ENCODE measurements around the gene CD47. TPM values are rescaled to one million over a fixed set of nuclear protein-coding genes. Genes with fewer than 3 reads are reported as not detected.
A peak's percentile ranks its signal among the peaks of the same experiment; 100 is the strongest.

CD47 gene
- total and polyA plus RNA-seq, 2 of the 4 experiments (the other 2 are of a cell fraction): 45.9 to 52.0 TPM

DNA sequence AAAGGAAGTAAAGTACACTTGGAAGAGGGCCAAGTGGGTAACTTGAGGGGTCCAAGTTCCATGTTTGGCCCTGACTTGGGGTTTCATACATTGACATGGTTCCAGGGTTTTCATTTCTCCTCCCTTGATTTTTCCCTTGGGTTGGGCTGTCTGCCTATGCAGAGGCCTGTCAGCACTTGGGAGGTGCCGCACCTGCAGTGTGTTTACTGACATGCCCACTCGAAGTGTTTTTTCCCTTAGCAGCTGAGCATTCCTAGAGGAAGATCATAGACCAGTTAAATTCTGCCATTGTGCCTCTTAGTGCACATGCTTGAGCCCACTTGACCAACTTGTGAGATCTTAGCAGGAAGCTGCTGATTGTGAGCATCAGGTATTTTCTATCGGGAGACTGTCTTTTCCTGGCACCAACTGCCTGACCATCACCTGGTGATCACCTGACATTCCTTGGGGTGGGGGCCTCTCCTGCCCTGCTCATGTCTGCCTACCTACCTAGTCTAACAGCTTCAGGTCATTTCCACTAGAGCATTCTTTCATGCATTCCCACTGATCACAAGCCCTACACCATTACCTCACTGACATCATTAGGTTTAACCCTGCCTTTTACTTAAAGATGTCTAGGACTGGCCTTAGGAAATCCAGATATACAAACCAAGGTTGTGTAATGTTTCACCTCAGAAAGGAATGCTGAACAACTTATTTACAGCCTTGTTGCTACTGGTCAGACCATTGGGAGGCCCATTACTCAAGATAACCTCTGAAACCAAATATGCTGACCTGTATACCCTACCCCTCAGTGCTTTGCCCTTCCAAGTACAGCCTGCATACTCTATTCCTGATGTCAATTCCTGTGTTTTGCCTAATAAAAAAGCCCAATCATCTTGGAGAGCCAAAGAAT is 68.3 kb downstream of the CD47 start:
- Histone ChIP-seq H2BK15ac (ENCODE audit: low read depth, low read length) (no peak overlapping the region), H3K14ac (replicated peaks; ENCODE audit: low read depth, low read length) (no peak overlapping the region), H3K23ac (ENCODE audit: low read depth, low read length) (no peak overlapping the region), H2AFZ (replicated peaks; ENCODE audit: low read length, poor library complexity) (no peak overlapping the region), H3K4ac (ENCODE audit: low read depth, low read length) (no peak overlapping the region), H4K20me1 (ENCODE audit: insufficient read depth, low read length) (no peaks in the 10 kb centered on the region), H3K4me2 (ENCODE audit: low read depth, low read length) (no peak overlapping the region), H3K9me1 (ENCODE audit: insufficient read depth, low read length) (no peaks in the 10 kb centered on the region; the same call in none of the 2 replicates), H4K8ac (ENCODE audit: low read depth in 2 of 2, low read length in 2 of 2) (no peak overlapping the region), H3K18ac (ENCODE audit: low read depth, low read length) (no peak overlapping the region), H2AK5ac (ENCODE audit: low read depth, low read length) (no peak overlapping the region), H3K4me3 (ENCODE audit: insufficient read depth, low read depth, low read length) (no peak overlapping the region), H2BK120ac (ENCODE audit: low read depth, low read length) (no peak overlapping the region), H3K27ac (ENCODE audit: insufficient read depth, low read length) (no peak overlapping the region), H3K56ac (ENCODE audit: extremely low read depth, insufficient read depth, low read length) (no peak overlapping the region), H2BK20ac (ENCODE audit: low read depth, low read length) (no peak overlapping the region), H2BK5ac (ENCODE audit: low read depth, low read length, poor library complexity, severe bottlenecking) (no peak overlapping the region), H4K5ac (ENCODE audit: low read depth, low read length) (no peak overlapping the region), H2AK9ac (replicated peaks; ENCODE audit: low read depth, low read length, poor library complexity) (no peak overlapping the region), H3K79me1 (ENCODE audit: low read depth in 1 of 2, low read length in 2 of 2) (no peaks in the 10 kb centered on the region), H3K9me3 (ENCODE audit: control insufficient read depth, insufficient read depth, low read length) (no peaks in the 10 kb centered on the region), H3K9ac (ENCODE audit: low read depth, low read length) (no peak overlapping the region), H3K36me3 (ENCODE audit: control insufficient read depth, insufficient read depth, low read length) (no peaks in the 10 kb centered on the region), H3K27me3 (ENCODE audit: control insufficient read depth, insufficient read depth, low read length) (peaks cover 11% of the 10 kb centered on the region), H4K91ac (ENCODE audit: insufficient read depth, low read depth, low read length) (no peak overlapping the region), H3K4me1 (ENCODE audit: control insufficient read depth, insufficient read depth, low read length) (no peaks in the 10 kb centered on the region)
- dilution Hi-C loops (cut with HindIII; ENCODE audit: low sequenced_read_pairs, unreplicated experiment): no loop called here
- intact Hi-C loops (cut with micrococcal nuclease): no loop called here
- no peak for DNase-seq
- in situ Hi-C loops (cut with MboI; ENCODE audit: low sequenced_read_pairs): no loop called here
- ChIA-PET POLR2A (ENCODE audit: unreplicated experiment) (no interaction called here), CTCF (no interaction called here)
- peak; percentile 14; the same call in 1 of the 2 replicates for ATAC-seq (ENCODE audit: low read depth)
- TF ChIP-seq MAZ (IDR thresholded peaks at IDR 0.05; ENCODE audit: borderline replicate concordance, low read depth, low read length) (no peak), CEBPB (IDR thresholded peaks at IDR 0.05; ENCODE audit: low read depth, low read length) (no peak), RFX5 (IDR thresholded peaks at IDR 0.05; ENCODE audit: low read depth, low read length) (no peak), RAD21 (IDR thresholded peaks at IDR 0.05; ENCODE audit: low read length) (no peak), NFE2L2 (IDR thresholded peaks at IDR 0.05; ENCODE audit: low read depth, low read length) (no peak), SMC3 (IDR thresholded peaks at IDR 0.05; ENCODE audit: low read depth, low read length) (no peak), CHD1 (IDR thresholded peaks at IDR 0.05; ENCODE audit: low read depth, low read length) (no peak), BHLHE40 (IDR thresholded peaks at IDR 0.05; ENCODE audit: low read depth, low read length) (no peak), RCOR1 (IDR thresholded peaks at IDR 0.05; ENCODE audit: insufficient replicate concordance, low read length) (no peak), POLR2A (IDR thresholded peaks at IDR 0.05; ENCODE audit: low read depth, low read length) (no peak), FOS (IDR thresholded peaks at IDR 0.05; ENCODE audit: low read depth, low read length) (no peak), MAFK (IDR thresholded peaks at IDR 0.05; ENCODE audit: low read depth, low read length) (no peak)
- TF ChIP-seq, protein P1, sequence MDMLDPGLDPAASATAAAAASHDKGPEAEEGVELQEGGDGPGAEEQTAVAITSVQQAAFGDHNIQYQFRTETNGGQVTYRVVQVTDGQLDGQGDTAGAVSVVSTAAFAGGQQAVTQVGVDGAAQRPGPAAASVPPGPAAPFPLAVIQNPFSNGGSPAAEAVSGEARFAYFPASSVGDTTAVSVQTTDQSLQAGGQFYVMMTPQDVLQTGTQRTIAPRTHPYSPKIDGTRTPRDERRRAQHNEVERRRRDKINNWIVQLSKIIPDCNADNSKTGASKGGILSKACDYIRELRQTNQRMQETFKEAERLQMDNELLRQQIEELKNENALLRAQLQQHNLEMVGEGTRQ (IDR thresholded peaks at IDR 0.05; ENCODE audit: low read depth, low read length): no peak
- TF ChIP-seq, protein P2, sequence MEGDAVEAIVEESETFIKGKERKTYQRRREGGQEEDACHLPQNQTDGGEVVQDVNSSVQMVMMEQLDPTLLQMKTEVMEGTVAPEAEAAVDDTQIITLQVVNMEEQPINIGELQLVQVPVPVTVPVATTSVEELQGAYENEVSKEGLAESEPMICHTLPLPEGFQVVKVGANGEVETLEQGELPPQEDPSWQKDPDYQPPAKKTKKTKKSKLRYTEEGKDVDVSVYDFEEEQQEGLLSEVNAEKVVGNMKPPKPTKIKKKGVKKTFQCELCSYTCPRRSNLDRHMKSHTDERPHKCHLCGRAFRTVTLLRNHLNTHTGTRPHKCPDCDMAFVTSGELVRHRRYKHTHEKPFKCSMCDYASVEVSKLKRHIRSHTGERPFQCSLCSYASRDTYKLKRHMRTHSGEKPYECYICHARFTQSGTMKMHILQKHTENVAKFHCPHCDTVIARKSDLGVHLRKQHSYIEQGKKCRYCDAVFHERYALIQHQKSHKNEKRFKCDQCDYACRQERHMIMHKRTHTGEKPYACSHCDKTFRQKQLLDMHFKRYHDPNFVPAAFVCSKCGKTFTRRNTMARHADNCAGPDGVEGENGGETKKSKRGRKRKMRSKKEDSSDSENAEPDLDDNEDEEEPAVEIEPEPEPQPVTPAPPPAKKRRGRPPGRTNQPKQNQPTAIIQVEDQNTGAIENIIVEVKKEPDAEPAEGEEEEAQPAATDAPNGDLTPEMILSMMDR (conservative IDR thresholded peaks at IDR 0.05; ENCODE audit: low read depth, low read length): no peak
- TF ChIP-seq, protein P3, sequence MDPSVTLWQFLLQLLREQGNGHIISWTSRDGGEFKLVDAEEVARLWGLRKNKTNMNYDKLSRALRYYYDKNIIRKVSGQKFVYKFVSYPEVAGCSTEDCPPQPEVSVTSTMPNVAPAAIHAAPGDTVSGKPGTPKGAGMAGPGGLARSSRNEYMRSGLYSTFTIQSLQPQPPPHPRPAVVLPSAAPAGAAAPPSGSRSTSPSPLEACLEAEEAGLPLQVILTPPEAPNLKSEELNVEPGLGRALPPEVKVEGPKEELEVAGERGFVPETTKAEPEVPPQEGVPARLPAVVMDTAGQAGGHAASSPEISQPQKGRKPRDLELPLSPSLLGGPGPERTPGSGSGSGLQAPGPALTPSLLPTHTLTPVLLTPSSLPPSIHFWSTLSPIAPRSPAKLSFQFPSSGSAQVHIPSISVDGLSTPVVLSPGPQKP (IDR thresholded peaks at IDR 0.05; ENCODE audit: borderline replicate concordance, low read depth, low read length): no peak
- no TSS peak for BruUV-seq (replicated peaks)
- 97% methylated on average over 3 of the region's 3 CpGs; no CpG with 5 or more reads in 1 of the 2 experiments for WGBS, 2 experiments (ENCODE audit: extremely low coverage in 2 of 2, insufficient read length in 1 of 2)

Data from IMR-90 (cell line).